Activated naive CD4-positive, alpha-beta T cell treated with anti-CD3 and anti-CD28 coated beads, Interleukin-2, amount 50 U/mL, for 72 hours (primary cell): ENCODE results near the gene PRICKLE2. TPM values are rescaled to one million over a fixed set of nuclear protein-coding genes. Genes with fewer than 3 reads are reported as not detected.

Experiments
- ATAC-seq, 2 donors: fragments of 150-1000 bp; cut with Tn5 transposase; 2 replicates each; pipeline ENCODE4 v1.10.0; 2021; ENCODE audit warnings: mild to moderate bottlenecking in 2 of 2, moderate library complexity in 2 of 2
- DNase-seq, 2 donors: peaks; one replicate each; pipeline ENCODE4 v3.0.0; 2021 to 2022; ENCODE audit warnings: low spot score in 2 of 2
- H3K27ac Mint-ChIP-seq, 2 donors: one replicate each; pipeline ENCODE4 v1.8.0; 2022; ENCODE audit warnings: mild to moderate bottlenecking in 2 of 2, mixed read lengths in 2 of 2
- H3K36me3 Mint-ChIP-seq, 2 donors: one replicate each; pipeline ENCODE4 v1.8.0; 2022; ENCODE audit warnings: mixed read lengths in 2 of 2
- H3K9me3 Mint-ChIP-seq, 2 donors: one replicate each; pipeline ENCODE4 v1.8.0; 2022; ENCODE audit warnings: mixed read lengths in 2 of 2
- total RNA-seq, 2 donors: library from RNA; stranded (reverse); gene quantifications; one replicate each; pipeline ENCODE4 v1.2.3, GENCODE V29; 2022

The PRICKLE2 gene
- total RNA-seq, 2 donors from 2014 or later: not detected

DNA sequence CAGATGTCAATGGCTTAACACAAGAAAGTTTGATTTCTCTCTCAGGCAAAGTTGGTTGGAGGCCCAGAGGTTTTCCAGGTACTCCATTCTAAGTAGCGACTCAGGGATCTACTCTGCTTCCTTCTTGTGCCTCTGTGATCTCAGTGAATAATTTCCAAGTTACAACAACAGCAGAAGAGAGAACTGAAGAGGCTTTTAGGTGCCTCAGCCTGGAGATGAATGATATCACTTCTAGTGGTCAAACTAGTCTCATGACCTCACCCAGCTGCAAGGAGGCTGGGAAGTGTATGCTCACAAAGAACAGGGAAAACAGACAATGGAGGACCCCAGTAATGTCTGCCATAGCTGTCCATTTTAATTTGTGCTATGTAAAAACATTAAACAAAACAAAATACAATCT, 4.6 kb upstream of the PRICKLE2 start:
- H3K36me3 Mint-ChIP-seq: no peaks in the 10 kb centered on the region
- H3K9me3 Mint-ChIP-seq: peaks cover 0 to 8% of the 10 kb centered on the region in 2 donors
- ATAC-seq (no peak), DNase-seq (no peak)
- no peak overlapping the region for H3K27ac Mint-ChIP-seq

DNA sequence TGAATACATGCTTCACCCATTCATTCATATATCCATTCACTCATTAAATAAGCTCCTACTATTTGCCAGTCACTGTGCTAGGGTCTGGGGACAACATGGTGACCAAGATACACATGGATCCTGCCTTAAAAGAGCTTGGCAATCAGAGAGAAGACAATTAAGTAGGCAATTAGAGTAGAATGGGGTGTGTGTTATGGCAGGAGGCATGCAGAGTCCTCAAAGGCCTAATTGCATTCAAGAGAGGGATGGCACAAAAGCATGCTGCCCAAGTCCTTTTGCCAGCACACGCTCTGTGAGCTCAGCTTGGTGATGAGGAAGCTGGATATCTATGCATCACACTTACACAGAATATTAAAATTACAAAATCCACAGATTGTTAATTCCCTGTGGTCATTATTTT, 2.8 kb upstream of the PRICKLE2 start:
- no peaks in the 10 kb centered on the region for H3K36me3 Mint-ChIP-seq
- no peak for DNase-seq
- ATAC-seq: no peak
- H3K9me3 Mint-ChIP-seq: peaks cover 0 to under 1% of the 10 kb centered on the region in 2 donors
- no peak overlapping the region for H3K27ac Mint-ChIP-seq

DNA sequence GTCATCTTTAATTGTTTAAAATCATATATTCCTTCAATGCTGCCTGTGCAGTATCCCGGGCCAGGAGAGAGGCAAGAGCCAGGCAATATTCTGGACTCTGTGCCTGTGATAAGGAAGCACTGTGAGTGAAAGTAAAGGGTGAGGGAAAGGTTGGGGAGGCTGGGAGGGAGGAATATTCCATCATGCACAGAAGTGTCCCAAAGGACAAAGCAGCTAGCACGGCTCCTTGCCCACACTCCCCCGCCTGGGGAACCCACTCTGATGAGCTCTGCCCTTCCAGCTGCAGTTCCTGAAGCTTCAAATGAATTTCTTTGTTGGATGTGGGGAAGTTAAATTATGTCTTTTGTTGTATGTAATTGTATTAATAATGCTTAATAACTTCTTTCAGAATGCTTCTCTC, 1.5 kb upstream of the PRICKLE2 start:
- DNase-seq (no peak), ATAC-seq (no peak)
- Mint-ChIP-seq H3K27ac (no peak overlapping the region), H3K9me3 (no peaks in the 10 kb centered on the region), H3K36me3 (no peaks in the 10 kb centered on the region)

DNA sequence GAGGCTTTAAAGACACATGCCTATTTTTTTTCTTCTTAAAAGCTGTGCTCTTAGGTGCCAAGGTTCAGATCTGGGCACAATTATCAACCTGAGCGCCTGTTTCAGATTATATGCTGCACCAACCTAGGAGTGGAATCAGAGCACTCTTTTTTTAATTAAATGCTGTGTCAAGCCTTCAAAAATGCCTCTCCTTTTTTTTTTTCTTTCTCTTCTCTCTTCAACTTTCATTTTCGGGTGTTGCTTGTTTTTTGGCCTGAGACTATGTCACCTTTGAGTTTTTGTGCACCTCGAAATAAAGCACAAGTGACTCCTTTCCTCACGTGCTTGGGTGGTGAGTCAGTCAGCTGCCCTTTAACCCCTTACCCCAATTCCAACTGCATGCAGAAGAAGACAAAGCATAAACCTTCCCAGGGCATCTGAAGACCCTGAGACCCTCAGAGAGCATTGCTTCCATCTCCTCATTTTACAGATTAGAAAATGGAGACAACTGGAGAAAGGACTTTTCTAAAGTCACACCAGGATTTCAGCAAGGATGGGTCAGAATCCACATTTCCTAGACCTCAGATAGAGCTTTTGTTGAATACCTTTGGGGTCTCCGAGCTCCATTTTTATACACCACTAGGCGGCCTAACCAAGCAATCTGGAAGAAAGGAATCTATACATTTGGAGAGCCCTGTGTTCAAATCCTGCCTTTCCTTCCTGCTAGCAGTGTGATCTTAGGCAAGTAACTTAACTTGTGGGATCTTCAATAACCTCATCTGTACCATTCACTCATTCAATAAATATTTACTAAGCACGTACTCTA, 631 bp upstream of the PRICKLE2 start:
- peaks cover 0 to 5% of the 10 kb centered on the region in 2 donors for H3K9me3 Mint-ChIP-seq
- no peak overlapping the region for H3K27ac Mint-ChIP-seq
- ATAC-seq (no peak), DNase-seq (no peak)
- no peaks in the 10 kb centered on the region for H3K36me3 Mint-ChIP-seq

GRCh38 chr3:64223791-64224745, 1.2 kb downstream of the PRICKLE2 start:
- ATAC-seq (no peak), DNase-seq (no peak)
- Mint-ChIP-seq H3K36me3 (no peaks in the 10 kb centered on the region), H3K27ac (no peak overlapping the region), H3K9me3 (peaks cover 0 to 5% of the 10 kb centered on the region in 2 donors)

- H3K27ac Mint-ChIP-seq: no peak overlapping the region
- H3K9me3 Mint-ChIP-seq: peaks cover 0 to 5% of the 10 kb centered on the region in 2 donors
- no peak for ATAC-seq
- no peaks in the 10 kb centered on the region for H3K36me3 Mint-ChIP-seq
- DNase-seq: no peak
These were observed 2.7 kb downstream of the PRICKLE2 start for GRCh38 chr3:64222501-64223111.

DNA sequence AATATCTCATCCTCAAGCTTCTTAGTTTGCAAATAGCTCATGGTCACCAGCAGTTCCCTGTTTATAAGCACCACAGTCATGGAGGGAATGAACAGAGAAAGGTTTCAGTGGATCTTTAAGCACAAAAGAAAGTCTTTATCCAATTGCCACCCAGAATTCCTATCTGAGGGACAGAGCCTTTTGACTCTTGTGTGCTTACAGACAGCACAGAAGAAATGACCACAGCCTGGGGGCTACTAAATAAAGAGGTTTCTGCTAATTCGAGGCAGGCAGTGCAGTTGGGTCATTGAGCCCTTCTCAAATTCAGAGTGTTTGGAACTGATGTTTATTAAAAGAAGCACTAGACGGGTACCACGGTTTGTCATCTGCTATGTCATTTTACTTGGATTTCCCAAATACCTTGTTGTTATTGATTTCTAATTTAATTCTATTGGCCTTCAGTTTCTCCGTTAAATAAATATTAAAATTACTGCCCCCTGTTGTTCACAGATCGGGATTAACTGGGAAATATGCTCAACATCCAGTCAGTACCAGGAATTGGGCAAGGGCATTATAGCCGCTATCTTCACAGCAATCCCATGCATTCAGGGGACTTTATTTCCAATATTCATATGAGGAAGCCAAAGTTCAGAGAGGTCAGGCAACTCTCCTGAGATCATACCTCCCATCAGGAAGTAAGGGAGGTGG, 3.6 kb downstream of the PRICKLE2 start:
- DNase-seq (no peak), ATAC-seq (no peak)
- Mint-ChIP-seq H3K9me3 (peaks cover 0 to 5% of the 10 kb centered on the region in 2 donors), H3K27ac (no peak overlapping the region), H3K36me3 (no peaks in the 10 kb centered on the region)

DNA sequence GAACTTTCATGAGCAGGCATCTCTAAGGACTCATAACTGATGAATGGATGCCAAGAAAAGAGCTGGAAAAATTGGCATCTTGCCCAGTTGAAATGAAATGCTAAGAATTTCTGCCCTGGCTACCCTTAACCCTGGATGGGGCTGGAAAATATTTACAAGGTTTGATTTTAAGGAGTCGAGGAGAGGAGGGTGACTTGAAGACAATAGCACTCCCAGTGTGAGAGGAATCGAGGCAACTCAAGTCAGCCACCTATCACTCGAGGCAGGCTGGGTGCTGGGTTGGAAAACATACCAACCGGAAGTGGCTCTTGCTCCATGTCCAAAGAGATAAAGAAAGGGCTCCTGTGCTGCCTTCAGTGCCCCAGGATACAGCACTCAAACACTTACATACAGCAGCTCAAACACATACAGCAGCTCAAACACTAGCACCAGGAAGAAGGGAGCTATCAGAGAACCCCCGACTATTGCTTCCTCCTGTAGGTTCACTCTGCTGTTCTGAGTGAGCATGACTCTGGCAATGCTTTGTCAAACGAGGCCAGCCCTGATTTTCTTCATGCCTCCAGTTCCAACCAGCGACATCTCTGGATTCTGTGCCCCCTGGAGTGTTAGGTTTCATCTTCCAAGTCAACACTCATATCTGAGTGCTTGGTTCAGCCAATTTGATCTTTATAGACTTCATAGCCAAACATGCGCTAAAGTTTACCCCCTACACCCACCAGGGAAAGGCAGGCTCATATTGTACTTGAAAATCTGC, 4.9 kb downstream of the PRICKLE2 start:
- no peak overlapping the region for H3K27ac Mint-ChIP-seq
- no peaks in the 10 kb centered on the region for H3K36me3 Mint-ChIP-seq
- ATAC-seq (no peak), DNase-seq (no peak)
- H3K9me3 Mint-ChIP-seq: peaks cover 0 to 5% of the 10 kb centered on the region in 2 donors

- Mint-ChIP-seq H3K9me3 (peaks cover 5 to 6% of the 10 kb centered on the region in 2 donors), H3K36me3 (no peaks in the 10 kb centered on the region), H3K27ac (no peak overlapping the region)
- ATAC-seq (no peak), DNase-seq (no peak)
These were observed 6.5 kb downstream of the PRICKLE2 start for GRCh38 chr3:64218746-64219145.

- Mint-ChIP-seq H3K9me3 (peaks cover 5 to 6% of the 10 kb centered on the region in 2 donors), H3K27ac (no peak overlapping the region), H3K36me3 (no peaks in the 10 kb centered on the region)
- no peak for DNase-seq
- no peak for ATAC-seq
These were observed 6.9 kb downstream of the PRICKLE2 start for GRCh38 chr3:64218329-64218728.

GRCh38 chr3:64216274-64217147, 8.8 kb downstream of the PRICKLE2 start:
- Mint-ChIP-seq H3K27ac (no peak overlapping the region), H3K36me3 (no peaks in the 10 kb centered on the region), H3K9me3 (peaks cover 5 to 6% of the 10 kb centered on the region in 2 donors)
- ATAC-seq: no peak
- DNase-seq: no peak

GRCh38 chr3:64215559-64215958, 9.7 kb downstream of the PRICKLE2 start:
- ATAC-seq (no peak), DNase-seq (no peak)
- no peak overlapping the region for H3K27ac Mint-ChIP-seq
- H3K36me3 Mint-ChIP-seq: no peaks in the 10 kb centered on the region
- H3K9me3 Mint-ChIP-seq: peaks cover 0 to 6% of the 10 kb centered on the region in 2 donors

- no peaks in the 10 kb centered on the region for H3K36me3 Mint-ChIP-seq
- no peak overlapping the region for H3K27ac Mint-ChIP-seq
- DNase-seq: no peak
- peaks cover 0 to 6% of the 10 kb centered on the region in 2 donors for H3K9me3 Mint-ChIP-seq
- ATAC-seq: no peak
These were observed 10.2 kb downstream of the PRICKLE2 start for GRCh38 chr3:64215103-64215502.

DNA sequence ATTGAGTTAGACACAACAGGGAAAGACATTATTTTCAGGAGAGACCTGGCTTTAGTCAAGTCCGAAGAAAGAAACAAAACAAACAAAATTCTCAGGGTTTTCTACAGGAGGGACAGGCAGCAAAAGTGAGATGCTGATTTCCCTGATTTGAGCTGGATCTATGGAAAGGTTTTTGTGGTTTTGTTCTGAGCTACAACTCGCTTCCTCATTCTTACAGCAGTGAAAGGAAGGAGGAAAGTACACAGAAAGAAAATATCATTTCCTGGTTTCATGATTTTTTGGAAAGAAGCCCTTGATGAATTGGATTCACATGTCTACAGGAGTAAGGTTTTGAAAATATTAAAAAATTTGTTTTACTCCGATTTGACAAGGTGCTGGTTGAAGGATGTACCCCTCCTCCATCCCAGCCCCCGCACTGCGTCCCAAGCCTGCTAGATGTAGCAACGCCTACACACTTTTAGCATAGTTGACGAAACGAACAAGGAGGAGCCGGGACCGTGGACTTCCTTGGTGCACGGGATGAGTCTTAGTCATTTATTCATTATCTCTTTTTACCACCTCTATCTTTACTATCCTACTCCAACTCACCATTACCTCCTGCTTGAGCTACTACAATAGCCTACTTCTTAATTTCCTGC, 10.8 kb downstream of the PRICKLE2 start:
- H3K36me3 Mint-ChIP-seq: no peaks in the 10 kb centered on the region
- H3K27ac Mint-ChIP-seq: no peak overlapping the region
- DNase-seq (no peak), ATAC-seq (no peak)
- peaks cover 0 to 6% of the 10 kb centered on the region in 2 donors for H3K9me3 Mint-ChIP-seq

DNA sequence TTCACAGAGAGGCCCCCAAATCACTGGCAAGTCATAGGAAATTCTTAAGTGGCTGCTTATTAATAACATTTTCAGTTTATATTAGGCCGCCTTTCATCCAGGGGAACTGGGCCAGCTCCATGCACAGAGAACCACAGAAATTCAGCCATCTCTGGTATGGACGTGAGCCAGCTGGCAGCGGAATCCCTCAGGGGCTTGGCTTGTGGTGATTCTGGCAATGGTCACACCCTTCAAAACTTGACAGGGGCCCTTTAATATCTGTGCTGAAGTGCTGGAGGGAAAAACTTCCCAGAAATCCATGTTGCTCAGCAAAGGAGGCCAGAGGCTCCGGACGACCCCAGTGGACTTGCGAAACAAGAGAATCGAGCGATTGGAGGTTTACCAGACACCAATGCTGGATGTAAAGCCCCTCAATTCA, 11.3 kb downstream of the PRICKLE2 start:
- no peak overlapping the region for H3K27ac Mint-ChIP-seq
- H3K36me3 Mint-ChIP-seq: no peaks in the 10 kb centered on the region
- ATAC-seq (no peak), DNase-seq (no peak)
- peaks cover 0 to 6% of the 10 kb centered on the region in 2 donors for H3K9me3 Mint-ChIP-seq
